Measurements from ENCODE around the gene TNFRSF9. TPM values are rescaled to one million over a fixed set of nuclear protein-coding genes. Genes with fewer than 3 reads are reported as not detected.

Gene TNFRSF9
- total RNA-seq, 4 donors from 2014 or later: 0.29 TPM; not detected in 3

- intact Hi-C loops (cut with DNase I; ENCODE audit: low total_unique reads): loop anchor here (10.0 kb wide), 1 partner anchor 240 kb away; no protein-coding TSS in a partner anchor
- TF ChIP-seq POLR2A (IDR thresholded peaks at IDR 0.05) (no peak), CTCF (IDR thresholded peaks at IDR 0.05) (no peak)
- peak in 1 of 2 donors; percentile 10 for DNase-seq (ENCODE audit: low spot score in 2 of 2)
- no peak overlapping the region for H3K4me3 ChIP-seq (ENCODE audit: low read depth, poor library complexity, severe bottlenecking)
- 71% methylated on average over 12 of the region's 12 CpGs for WGBS, 2 donors
Observed at GRCh38 chr1:7905262-7905661, 35.4 kb downstream of the TNFRSF9 start.

GRCh38 chr1:7902478-7903085 is 38.1 kb downstream of the TNFRSF9 start:
- TF ChIP-seq POLR2A (IDR thresholded peaks at IDR 0.05) (no peak), CTCF (IDR thresholded peaks at IDR 0.05) (peak in 1 of 3 donors; percentile 9)
- peak; percentile 34 to 85 for DNase-seq (ENCODE audit: low spot score in 2 of 2)
- intact Hi-C loops (cut with DNase I; ENCODE audit: low total_unique reads): loop anchor here (10.0 kb wide), 1 partner anchor 238 kb away; no protein-coding TSS in a partner anchor
- no peak overlapping the region for H3K4me3 ChIP-seq (ENCODE audit: low read depth, poor library complexity, severe bottlenecking)
- WGBS, 2 donors: 26% methylated on average over 21 of the region's 21 CpGs

- WGBS, 2 donors: 78 to 79% methylated on average over 4 of the region's 4 CpGs
- TF ChIP-seq CTCF (IDR thresholded peaks at IDR 0.05) (no peak), POLR2A (IDR thresholded peaks at IDR 0.05) (no peak)
- H3K4me3 ChIP-seq (ENCODE audit: low read depth, poor library complexity, severe bottlenecking): no peak overlapping the region
- intact Hi-C loops (cut with DNase I; ENCODE audit: low total_unique reads): loop anchor here (10.0 kb wide), 1 partner anchor 235 kb away; no protein-coding TSS in a partner anchor
- DNase-seq (ENCODE audit: low spot score in 2 of 2): peak in 1 of 2 donors; percentile 20
Observed at GRCh38 chr1:7899741-7900140, 40.9 kb downstream of the TNFRSF9 start.

- no peak overlapping the region for H3K4me3 ChIP-seq (ENCODE audit: low read depth, poor library complexity, severe bottlenecking)
- DNase-seq (ENCODE audit: low spot score in 2 of 2): peak in 1 of 2 donors; percentile 25
- 89 to 93% methylated on average over 5 of the region's 5 CpGs for WGBS, 2 donors
- intact Hi-C loops (cut with DNase I; ENCODE audit: low total_unique reads): no loop called here
- TF ChIP-seq POLR2A (IDR thresholded peaks at IDR 0.05) (no peak), CTCF (IDR thresholded peaks at IDR 0.05) (no peak)
Observed at GRCh38 chr1:7898962-7899361, 41.7 kb downstream of the TNFRSF9 start.

- intact Hi-C loops (cut with DNase I; ENCODE audit: low total_unique reads): no loop called here
- no peak overlapping the region for H3K4me3 ChIP-seq (ENCODE audit: low read depth, poor library complexity, severe bottlenecking)
- no peak for TF ChIP-seq CTCF (IDR thresholded peaks at IDR 0.05)
- no peak for TF ChIP-seq POLR2A (IDR thresholded peaks at IDR 0.05)
- WGBS, 2 donors: 78 to 88% methylated on average over 1 of the region's 1 CpG
- DNase-seq (ENCODE audit: low spot score in 2 of 2): no peak
Observed at GRCh38 chr1:7896994-7897393, 43.6 kb downstream of the TNFRSF9 start.
